Mammary epithelial cell (primary cell): ENCODE measurements around the gene OR11G2.

Source experiments
- CTCF ChIP-seq, 2 donors: IDR thresholded peaks in 1 of 2; conservative IDR thresholded peaks in 1 of 2; 2 replicates each; pipeline ENCODE4 v1.5.1; 2011 to 2012; ENCODE audit warnings: inconsistent platforms in 2 of 2, low read length in 2 of 2, mild to moderate bottlenecking in 2 of 2, control low read depth in 1 of 2, low read depth in 1 of 2; ENCODE audit not compliant: insufficient read depth in 1 of 2; ENCODE audit errors: extremely low read depth in 1 of 2
- EZH2 ChIP-seq: IDR thresholded peaks from 2 replicates; pipeline ENCODE4 v1.6.1; 2012; ENCODE audit warnings: low read length, inconsistent platforms, borderline replicate concordance

GRCh38 chr14:20176330-20176729 is 14.4 kb upstream of the OR11G2 start:
- no peak for TF ChIP-seq CTCF (conservative IDR thresholded peaks at IDR 0.05 in 1 of 2, IDR thresholded peaks at IDR 0.05 in 1 of 2; ENCODE audit: extremely low read depth in 1 of 2, insufficient read depth in 1 of 2, low read depth in 1 of 2, low read length in 2 of 2)
- TF ChIP-seq EZH2 = no peak
